Measurements from ENCODE around the gene SLC1A7. TPM values are rescaled to one million over a fixed set of nuclear protein-coding genes. Genes with fewer than 3 reads are reported as not detected.

Gene SLC1A7
- total and polyA plus RNA-seq, 2 of the 13 experiments (the other 11 are each of a cell fraction or from before 2014, with no cell fraction given): 0.04 to 2.0 TPM

- peak; percentile 82 for TF ChIP-seq TEAD3 (CRISPR knock-in tag; optimal IDR thresholded peaks at IDR 0.05; ENCODE audit: borderline replicate concordance)
- TF ChIP-seq MTA3 (CRISPR knock-in tag; IDR thresholded peaks at IDR 0.05): no peak
- no peak for TF ChIP-seq KLF15 (CRISPR knock-in tag; IDR thresholded peaks at IDR 0.05; ENCODE audit: borderline replicate concordance)
- peak; percentile 67; the same call in 1 of the 2 replicates for TF ChIP-seq ZNF275 (CRISPR knock-in tag; IDR thresholded peaks at IDR 0.05; ENCODE audit: borderline replicate concordance)
- TF ChIP-seq ASH2L (IDR thresholded peaks at IDR 0.05; ENCODE audit: insufficient read length, low read depth, low read length): peak; percentile 99
- TF ChIP-seq, protein P1, sequence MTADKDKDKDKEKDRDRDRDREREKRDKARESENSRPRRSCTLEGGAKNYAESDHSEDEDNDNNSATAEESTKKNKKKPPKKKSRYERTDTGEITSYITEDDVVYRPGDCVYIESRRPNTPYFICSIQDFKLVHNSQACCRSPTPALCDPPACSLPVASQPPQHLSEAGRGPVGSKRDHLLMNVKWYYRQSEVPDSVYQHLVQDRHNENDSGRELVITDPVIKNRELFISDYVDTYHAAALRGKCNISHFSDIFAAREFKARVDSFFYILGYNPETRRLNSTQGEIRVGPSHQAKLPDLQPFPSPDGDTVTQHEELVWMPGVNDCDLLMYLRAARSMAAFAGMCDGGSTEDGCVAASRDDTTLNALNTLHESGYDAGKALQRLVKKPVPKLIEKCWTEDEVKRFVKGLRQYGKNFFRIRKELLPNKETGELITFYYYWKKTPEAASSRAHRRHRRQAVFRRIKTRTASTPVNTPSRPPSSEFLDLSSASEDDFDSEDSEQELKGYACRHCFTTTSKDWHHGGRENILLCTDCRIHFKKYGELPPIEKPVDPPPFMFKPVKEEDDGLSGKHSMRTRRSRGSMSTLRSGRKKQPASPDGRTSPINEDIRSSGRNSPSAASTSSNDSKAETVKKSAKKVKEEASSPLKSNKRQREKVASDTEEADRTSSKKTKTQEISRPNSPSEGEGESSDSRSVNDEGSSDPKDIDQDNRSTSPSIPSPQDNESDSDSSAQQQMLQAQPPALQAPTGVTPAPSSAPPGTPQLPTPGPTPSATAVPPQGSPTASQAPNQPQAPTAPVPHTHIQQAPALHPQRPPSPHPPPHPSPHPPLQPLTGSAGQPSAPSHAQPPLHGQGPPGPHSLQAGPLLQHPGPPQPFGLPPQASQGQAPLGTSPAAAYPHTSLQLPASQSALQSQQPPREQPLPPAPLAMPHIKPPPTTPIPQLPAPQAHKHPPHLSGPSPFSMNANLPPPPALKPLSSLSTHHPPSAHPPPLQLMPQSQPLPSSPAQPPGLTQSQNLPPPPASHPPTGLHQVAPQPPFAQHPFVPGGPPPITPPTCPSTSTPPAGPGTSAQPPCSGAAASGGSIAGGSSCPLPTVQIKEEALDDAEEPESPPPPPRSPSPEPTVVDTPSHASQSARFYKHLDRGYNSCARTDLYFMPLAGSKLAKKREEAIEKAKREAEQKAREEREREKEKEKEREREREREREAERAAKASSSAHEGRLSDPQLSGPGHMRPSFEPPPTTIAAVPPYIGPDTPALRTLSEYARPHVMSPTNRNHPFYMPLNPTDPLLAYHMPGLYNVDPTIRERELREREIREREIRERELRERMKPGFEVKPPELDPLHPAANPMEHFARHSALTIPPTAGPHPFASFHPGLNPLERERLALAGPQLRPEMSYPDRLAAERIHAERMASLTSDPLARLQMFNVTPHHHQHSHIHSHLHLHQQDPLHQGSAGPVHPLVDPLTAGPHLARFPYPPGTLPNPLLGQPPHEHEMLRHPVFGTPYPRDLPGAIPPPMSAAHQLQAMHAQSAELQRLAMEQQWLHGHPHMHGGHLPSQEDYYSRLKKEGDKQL (CRISPR knock-in tag; IDR thresholded peaks at IDR 0.05; ENCODE audit: low read depth): peak; percentile 92
- no peak for TF ChIP-seq E2F5 (CRISPR knock-in tag; conservative IDR thresholded peaks at IDR 0.05)
- TF ChIP-seq IRF9 (CRISPR knock-in tag; IDR thresholded peaks at IDR 0.05; ENCODE audit: borderline replicate concordance): peak; percentile 47
- no peak for TF ChIP-seq ZNF282 (IDR thresholded peaks at IDR 0.05; ENCODE audit: partially characterized antibody)
- TF ChIP-seq SIX1 (CRISPR knock-in tag; IDR thresholded peaks at IDR 0.05; ENCODE audit: borderline replicate concordance): peak; percentile 64
- peak; percentile 72; the same call in 1 of the 2 replicates for TF ChIP-seq ARNT2 (CRISPR knock-in tag; IDR thresholded peaks at IDR 0.05; ENCODE audit: low read depth)
- 0 out of 2 replicates have a peak, but pooled peaks have one; percentile 5 for TF ChIP-seq NFE2L2 (IDR thresholded peaks at IDR 0.05; ENCODE audit: low read length)
- TF ChIP-seq ZNF296 (CRISPR knock-in tag; conservative IDR thresholded peaks at IDR 0.05): no peak
- peak; percentile 77; the same call in 2 of the 3 replicates for TF ChIP-seq MXI1 (IDR thresholded peaks at IDR 0.05; ENCODE audit: borderline replicate concordance, low read depth, low read length)
- TF ChIP-seq SOX6 (IDR thresholded peaks at IDR 0.05): no peak
- peak; percentile 94 for TF ChIP-seq SOX6 (CRISPR knock-in tag; IDR thresholded peaks at IDR 0.05)
- TF ChIP-seq ZNF574 (CRISPR knock-in tag; IDR thresholded peaks at IDR 0.05): peak; percentile 87
These were observed 40.9 kb upstream of the SLC1A7 start (continued) for GRCh38 chr1:53183095-53183990.

Data from HepG2 (cell line).